Measurements from ENCODE around the gene MRNIP. TPM values are rescaled to one million over a fixed set of nuclear protein-coding genes. Genes with fewer than 3 reads are reported as not detected.
"Not testable (repeated sequence)": the region's sequence is repeated elsewhere in the genome, so short reads cannot be mapped to it uniquely, and the experiment has no call there.

The MRNIP gene
- total and polyA plus RNA-seq, 7 experiments from 2014 or later = 19.4 to 133 (median 40.2) TPM

- ChIA-PET POLR2A (interaction anchor here (0.6 to 1.2 kb wide), 3 partner anchors 30 to 1464 kb away, joined by 3 to 4 read pairs (median 4); partner anchors contain the start of gene HNRNPH1), CTCF (interaction anchor here (0.5 to 0.6 kb wide), 2 partner anchors 131 to 524 kb away, joined by 3 to 5 read pairs; no protein-coding TSS in a partner anchor)
- peaks cover 24 to 28% of the 10 kb centered on the region in 2 donors for H3K4me1 ChIP-seq (ENCODE audit: control insufficient read depth in 2 of 2, insufficient read depth in 2 of 2, low read length in 2 of 2)
- H3K4me1 Mint-ChIP-seq = peaks cover 19 to 33% (median 27%) of the 10 kb centered on the region in 7 donors
- H3K9me3 Mint-ChIP-seq = peaks cover 0 to 6% (median 0%) of the 10 kb centered on the region in 11 donors
- H3K4me3 Mint-ChIP-seq = peak overlapping the region in 3 of 10 donors; percentile 14 to 40 (median 38)
- no peaks in the 10 kb centered on the region for H3K9me3 ChIP-seq (ENCODE audit: control insufficient read depth in 2 of 3, low read length in 3 of 3)
- H3K27me3 Mint-ChIP-seq = no peaks in the 10 kb centered on the region
- DNase-seq = no peak
- intact Hi-C loops (cut with micrococcal nuclease) = no loop called here
- no peak overlapping the region for H3K4me3 ChIP-seq (ENCODE audit: low read length)
- peak overlapping the region in 6 of 9 donors; percentile 43 to 86 (median 64) for H3K27ac Mint-ChIP-seq
- H3K27ac ChIP-seq (ENCODE audit: low read depth, low read length) = no peak overlapping the region
- peaks cover 0 to 3% (median 0%) of the 10 kb centered on the region in 5 donors for H3K36me3 Mint-ChIP-seq
- H3K27me3 ChIP-seq (ENCODE audit: control insufficient read depth in 2 of 2, insufficient read depth in 2 of 2, low read length in 2 of 2) = no peaks in the 10 kb centered on the region
- no peak for ATAC-seq
- no peaks in the 10 kb centered on the region for H3K36me3 ChIP-seq (ENCODE audit: control insufficient read depth in 2 of 3, insufficient read depth in 3 of 3, low read length in 3 of 3)
Observed at GRCh38 chr5:179791881-179792611, 66.6 kb downstream of the MRNIP start.

GRCh38 chr5:179789278-179789677 is 69.3 kb downstream of the MRNIP start:
- H3K9me3 ChIP-seq (ENCODE audit: control insufficient read depth in 2 of 3, low read length in 3 of 3); DNase-seq; H3K27me3 ChIP-seq (ENCODE audit: control insufficient read depth in 2 of 2, insufficient read depth in 2 of 2, low read length in 2 of 2); CTCF ChIA-PET; H3K27ac Mint-ChIP-seq; H3K27ac ChIP-seq (ENCODE audit: low read depth, low read length); H3K4me3 Mint-ChIP-seq; H3K4me3 ChIP-seq (ENCODE audit: low read length); intact Hi-C loops (cut with micrococcal nuclease); H3K36me3 ChIP-seq (ENCODE audit: control insufficient read depth in 2 of 3, insufficient read depth in 3 of 3, low read length in 3 of 3); H3K36me3 Mint-ChIP-seq; H3K9me3 Mint-ChIP-seq; H3K4me1 ChIP-seq (ENCODE audit: control insufficient read depth in 2 of 2, insufficient read depth in 2 of 2, low read length in 2 of 2); H3K27me3 Mint-ChIP-seq; ATAC-seq: not testable (repeated sequence)
- H3K4me1 Mint-ChIP-seq = peaks cover 14 to 23% (median 17%) of the 10 kb centered on the region in 7 donors
- POLR2A ChIA-PET = interaction anchor here (0.7 kb wide), 1 partner anchor 52 kb away, joined by 5 read pairs; no protein-coding TSS in a partner anchor

- Histone ChIP-seq H3K36me3 (ENCODE audit: control insufficient read depth in 2 of 3, insufficient read depth in 3 of 3, low read length in 3 of 3) (no peaks in the 10 kb centered on the region), H3K4me1 (ENCODE audit: control insufficient read depth in 2 of 2, insufficient read depth in 2 of 2, low read length in 2 of 2) (no peaks in the 10 kb centered on the region), H3K9me3 (ENCODE audit: control insufficient read depth in 2 of 3, low read length in 3 of 3) (no peaks in the 10 kb centered on the region), H3K4me3 (ENCODE audit: low read length) (no peak overlapping the region), H3K27ac (ENCODE audit: low read depth, low read length) (no peak overlapping the region), H3K27me3 (ENCODE audit: control insufficient read depth in 2 of 2, insufficient read depth in 2 of 2, low read length in 2 of 2) (no peaks in the 10 kb centered on the region)
- intact Hi-C loops (cut with micrococcal nuclease) = no loop called here
- ChIA-PET POLR2A (interaction anchor here (0.6 to 1.0 kb wide), 3 partner anchors 30 to 57 kb away, joined by 3 to 4 read pairs (median 3); no protein-coding TSS in a partner anchor), CTCF (no interaction called here)
- H3K4me1 Mint-ChIP-seq = peaks cover 5 to 14% (median 8%) of the 10 kb centered on the region in 7 donors
- peaks cover 0 to 3% (median 0%) of the 10 kb centered on the region in 5 donors for H3K36me3 Mint-ChIP-seq
- no peak overlapping the region for H3K27ac Mint-ChIP-seq
- ATAC-seq (no peak), DNase-seq (no peak)
- H3K9me3 Mint-ChIP-seq = peaks cover 0 to 2% (median 0%) of the 10 kb centered on the region in 11 donors
- H3K4me3 Mint-ChIP-seq = no peak overlapping the region
- no peaks in the 10 kb centered on the region for H3K27me3 Mint-ChIP-seq
Observed at GRCh38 chr5:179788193-179788854, 70.3 kb downstream of the MRNIP start.

Small RNA genes lying within 50 kb of the gene (microRNA-seq; reads per million reads assigned to microRNA genes)
- 2.1 reads per million for gene MIR1229 (ENCODE audit: borderline microRNAs expressed)

Other genes with a start within 250 kb of the MRNIP start
- gene HNRNPH1, start 235.1 kb downstream of the MRNIP start, total RNA-seq = 1,000 to 10,000 TPM; 1,010 to 2,239 (median 1,692) TPM
- gene HNRNPH1, start 235.1 kb downstream of the MRNIP start, polyA plus RNA-seq = 100 to 1,000 TPM; 120 to 141 TPM
- under 1 TPM in 3 of 5 experiments, not detected in 2; 0.29 to 0.84 (median 0.62) TPM for gene CBY3, start 177.8 kb downstream of the MRNIP start, total RNA-seq
- gene CBY3, start 177.8 kb downstream of the MRNIP start, polyA plus RNA-seq = 1 to 10 TPM in 1 of 2 donors, not detected in 1; 1.4 TPM
- gene CANX, start 159.8 kb downstream of the MRNIP start, total RNA-seq = 100 to 1,000 TPM; 184 to 499 (median 337) TPM
- gene CANX, start 159.8 kb downstream of the MRNIP start, polyA plus RNA-seq = 100 to 1,000 TPM; 175 to 188 TPM
- gene MAML1, start 126.0 kb downstream of the MRNIP start, total RNA-seq = 10 to 100 TPM; 26.4 to 51.2 (median 35.5) TPM
- 10 to 100 TPM in 1 of 2 donors, 1 to 10 TPM in 1; 3.5 to 12.3 TPM for gene MAML1, start 126.0 kb downstream of the MRNIP start, polyA plus RNA-seq
- 1 to 10 TPM; 2.0 to 8.1 (median 6.0) TPM for gene LTC4S, start 64.8 kb downstream of the MRNIP start, total RNA-seq
- gene LTC4S, start 64.8 kb downstream of the MRNIP start, polyA plus RNA-seq = 1 to 10 TPM in 1 of 2 donors, under 1 TPM in 1; 0.97 to 1.2 TPM
- 100 to 1,000 TPM in 4 of 5 experiments, 10 to 100 TPM in 1; 98.3 to 143 (median 118) TPM for gene MGAT4B, start 52.0 kb downstream of the MRNIP start, total RNA-seq
- 10 to 100 TPM; 12.3 to 19.0 TPM for gene MGAT4B, start 52.0 kb downstream of the MRNIP start, polyA plus RNA-seq
- 100 to 1,000 TPM; 173 to 309 (median 233) TPM for gene SQSTM1, start 37.9 kb downstream of the MRNIP start, total RNA-seq
- gene SQSTM1, start 37.9 kb downstream of the MRNIP start, polyA plus RNA-seq = 100 to 1,000 TPM; 129 to 178 TPM
- gene TBC1D9B, start 49.1 kb upstream of the MRNIP start, total RNA-seq = 100 to 1,000 TPM in 1 of 5 experiments, 10 to 100 TPM in 4; 71.3 to 117 (median 86.9) TPM
- 10 to 100 TPM; 19.3 to 58.5 TPM for gene TBC1D9B, start 49.1 kb upstream of the MRNIP start, polyA plus RNA-seq
- 10 to 100 TPM in 4 of 5 experiments, 1 to 10 TPM in 1; 3.6 to 76.3 (median 23.3) TPM for gene RNF130, start 212.9 kb upstream of the MRNIP start, total RNA-seq
- gene RNF130, start 212.9 kb upstream of the MRNIP start, polyA plus RNA-seq = 10 to 100 TPM; 14.8 to 18.1 TPM

Measured in naive thymus-derived CD4-positive, alpha-beta T cell (primary cell).